ENCODE results near the gene UROD.

- TF ChIP-seq CTCF (IDR thresholded peaks at IDR 0.05; ENCODE audit: low read depth, low read length) (no peak), EZH2phosphoT487 (IDR thresholded peaks at IDR 0.05; ENCODE audit: low read depth) (no peak)
Measured at GRCh38 chr1:45008516-45008915, 3.5 kb upstream of the UROD start.

All from OCI-LY3 (cell line).